CD1c-positive myeloid dendritic cell (primary cell): Measurements from ENCODE around the gene CD4.

Experiments
- DNase-seq: peaks from one replicate; pipeline ENCODE4 v3.0.0-alpha.2; 2016; ENCODE audit errors: extremely low spot score

Gene CD4

GRCh38 chr12:6816598-6816997, 27.3 kb downstream of the CD4 start:
- DNase-seq: no peak

GRCh38 chr12:6817098-6817497, 27.8 kb downstream of the CD4 start:
- no peak for DNase-seq

- no peak for DNase-seq
Observed at GRCh38 chr12:6817662-6818157, 28.4 kb downstream of the CD4 start.

- no peak for DNase-seq
Observed at GRCh38 chr12:6818222-6818621, 28.9 kb downstream of the CD4 start.

GRCh38 chr12:6818645-6819044, 29.3 kb downstream of the CD4 start:
- no peak for DNase-seq

GRCh38 chr12:6819106-6820030, 30.0 kb downstream of the CD4 start:
- DNase-seq: no peak

- no peak for DNase-seq
Observed at GRCh38 chr12:6820166-6820565, 30.8 kb downstream of the CD4 start.

GRCh38 chr12:6821591-6822425, 32.5 kb downstream of the CD4 start, which contains the start of gene GPR162:
GPR162 (plus strand) TSS chr12:6821821; CDS start chr12:6823899, 2,078 bp downstream.
- no peak for DNase-seq

GRCh38 chr12:6822426-6823135, 33.3 kb downstream of the CD4 start:
- DNase-seq: no peak

- DNase-seq: no peak
Observed at GRCh38 chr12:6823182-6824084, 34.1 kb downstream of the CD4 start.

- no peak for DNase-seq
Observed at GRCh38 chr12:6824085-6824775, 34.9 kb downstream of the CD4 start.

- DNase-seq: no peak
Observed at GRCh38 chr12:6824901-6825381, 35.6 kb downstream of the CD4 start.

GRCh38 chr12:6825398-6826124, 36.2 kb downstream of the CD4 start:
- peak; percentile 89 for DNase-seq

- no peak for DNase-seq
Observed at GRCh38 chr12:6826125-6826733, 36.9 kb downstream of the CD4 start.

GRCh38 chr12:6826734-6827436, 37.6 kb downstream of the CD4 start:
- DNase-seq: no peak

GRCh38 chr12:6827437-6827911, 38.1 kb downstream of the CD4 start:
- DNase-seq: peak; percentile 44

- peak; percentile 28 for DNase-seq
Observed at GRCh38 chr12:6827982-6828780, 38.9 kb downstream of the CD4 start, which contains the start of gene P3H3. P3H3 (plus strand) TSS chr12:6828407; CDS start chr12:6828441, 34 bp downstream.
